ENCODE measurements around the gene RAB6B.

The RAB6B gene

GRCh38 chr3:133894353-133895207 is 1.1 kb downstream of the RAB6B start:
- no peak for DNase-seq (ENCODE audit: low read depth)

- no peak for DNase-seq (ENCODE audit: low read depth)
These were observed 1.9 kb downstream of the RAB6B start for GRCh38 chr3:133893683-133894352.

GRCh38 chr3:133892541-133893231 is 3.0 kb downstream of the RAB6B start:
- DNase-seq (ENCODE audit: low read depth): no peak

GRCh38 chr3:133891662-133892378 is 3.9 kb downstream of the RAB6B start:
- DNase-seq (ENCODE audit: low read depth): no peak

- DNase-seq (ENCODE audit: low read depth): no peak
These were observed 4.6 kb downstream of the RAB6B start for GRCh38 chr3:133890972-133891644.

- no peak for DNase-seq (ENCODE audit: low read depth)
These were observed 5.6 kb downstream of the RAB6B start for GRCh38 chr3:133890037-133890436.

- DNase-seq (ENCODE audit: low read depth): no peak
These were observed 6.8 kb downstream of the RAB6B start for GRCh38 chr3:133888726-133889340.

GRCh38 chr3:133887803-133888703 is 7.6 kb downstream of the RAB6B start:
- no peak for DNase-seq (ENCODE audit: low read depth)

GRCh38 chr3:133887074-133887802 is 8.4 kb downstream of the RAB6B start:
- no peak for DNase-seq (ENCODE audit: low read depth)

- no peak for DNase-seq (ENCODE audit: low read depth)
These were observed 9.5 kb downstream of the RAB6B start for GRCh38 chr3:133886031-133886722.

- DNase-seq (ENCODE audit: low read depth): no peak
These were observed 10.6 kb downstream of the RAB6B start for GRCh38 chr3:133884887-133885711.

- no peak for DNase-seq (ENCODE audit: low read depth)
These were observed 11.4 kb downstream of the RAB6B start for GRCh38 chr3:133884054-133884886.

GRCh38 chr3:133883641-133884040 is 12.0 kb downstream of the RAB6B start:
- DNase-seq (ENCODE audit: low read depth): no peak

GRCh38 chr3:133882986-133883586 is 12.6 kb downstream of the RAB6B start:
- DNase-seq (ENCODE audit: low read depth): no peak

GRCh38 chr3:133881939-133882825 is 13.5 kb downstream of the RAB6B start:
- DNase-seq (ENCODE audit: low read depth): no peak

All from ELR (cell line).